HG03342 (cell line): ENCODE data around the gene BCL2A1.
"Not testable (repeated sequence)": the region's sequence is repeated elsewhere in the genome, so short reads cannot be mapped to it uniquely, and the experiment has no call there.

Experiments
- ATAC-seq: cut with Tn5 transposase; IDR thresholded peaks from one replicate; pipeline ENCODE4 v1.9.1; 2021; ENCODE audit warnings: mild to moderate bottlenecking, moderate library complexity; ENCODE audit not compliant: unreplicated experiment

The BCL2A1 gene

GRCh38 chr15:79926116-79926515 lies 44.9 kb downstream of the BCL2A1 start:
- ATAC-seq: not testable (repeated sequence)

GRCh38 chr15:79924379-79924778 lies 46.6 kb downstream of the BCL2A1 start:
- no peak for ATAC-seq

- peak; percentile 94 for ATAC-seq
Measured at GRCh38 chr15:79923515-79924169, 47.4 kb downstream of the BCL2A1 start.

- ATAC-seq: peak; percentile 42
Measured at GRCh38 chr15:79923079-79923514, 47.9 kb downstream of the BCL2A1 start.

GRCh38 chr15:79922512-79923078 lies 48.4 kb downstream of the BCL2A1 start:
- ATAC-seq: no peak

- ATAC-seq: no peak
Measured at GRCh38 chr15:79919749-79920511, 51.1 kb downstream of the BCL2A1 start.

GRCh38 chr15:79919090-79919748 lies 51.8 kb downstream of the BCL2A1 start:
- ATAC-seq: no peak

- ATAC-seq: no peak
Measured at GRCh38 chr15:79918278-79918677, 52.7 kb downstream of the BCL2A1 start.

GRCh38 chr15:79916502-79917132 lies 54.4 kb downstream of the BCL2A1 start:
- ATAC-seq: no peak

GRCh38 chr15:79915776-79916501 lies 55.1 kb downstream of the BCL2A1 start:
- ATAC-seq: not testable (repeated sequence)

- no peak for ATAC-seq
Measured at GRCh38 chr15:79914728-79915127, 56.3 kb downstream of the BCL2A1 start.
